ENCODE data around the gene SIGLEC7. TPM values are rescaled to one million over a fixed set of nuclear protein-coding genes. Genes with fewer than 3 reads are reported as not detected.
"Not testable (repeated sequence)": the region's sequence is repeated elsewhere in the genome, so short reads cannot be mapped to it uniquely, and the experiment has no call there.

SIGLEC7 gene
- total RNA-seq, 1 donor from 2014 or later = 11.0 TPM

DNA sequence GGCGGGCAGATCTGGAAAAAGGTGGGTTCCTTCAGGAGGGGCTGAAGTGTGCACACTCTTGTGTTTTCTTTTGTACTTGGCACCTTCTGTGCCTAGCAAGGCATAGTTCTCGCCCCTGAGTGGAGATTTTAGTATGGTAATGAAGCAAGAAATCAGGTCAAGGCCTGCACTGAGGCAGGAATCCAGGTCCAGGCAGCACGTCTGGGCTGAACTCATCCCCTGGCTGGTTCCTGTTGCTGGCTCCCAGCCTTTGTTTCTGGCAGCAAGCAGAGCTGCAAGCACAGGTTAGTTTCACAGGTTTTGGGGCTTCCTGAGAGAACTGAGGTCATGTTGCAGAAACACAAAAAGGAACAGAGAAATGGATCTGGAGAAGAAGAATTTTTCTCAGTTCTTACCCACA is 21.2 kb downstream of the SIGLEC7 start:
- ATAC-seq (no peak), DNase-seq (no peak)
- H3K9me3 ChIP-seq = no peaks in the 10 kb centered on the region
- H3K4me3 ChIP-seq = no peak overlapping the region
- no peaks in the 10 kb centered on the region for H3K4me1 ChIP-seq
- H3K27me3 ChIP-seq = no peaks in the 10 kb centered on the region
- no peaks in the 10 kb centered on the region for H3K36me3 ChIP-seq
- intact Hi-C loops (cut with DNase I) = no loop called here
- H3K27ac ChIP-seq = no peak overlapping the region
- TF ChIP-seq, protein P1, sequence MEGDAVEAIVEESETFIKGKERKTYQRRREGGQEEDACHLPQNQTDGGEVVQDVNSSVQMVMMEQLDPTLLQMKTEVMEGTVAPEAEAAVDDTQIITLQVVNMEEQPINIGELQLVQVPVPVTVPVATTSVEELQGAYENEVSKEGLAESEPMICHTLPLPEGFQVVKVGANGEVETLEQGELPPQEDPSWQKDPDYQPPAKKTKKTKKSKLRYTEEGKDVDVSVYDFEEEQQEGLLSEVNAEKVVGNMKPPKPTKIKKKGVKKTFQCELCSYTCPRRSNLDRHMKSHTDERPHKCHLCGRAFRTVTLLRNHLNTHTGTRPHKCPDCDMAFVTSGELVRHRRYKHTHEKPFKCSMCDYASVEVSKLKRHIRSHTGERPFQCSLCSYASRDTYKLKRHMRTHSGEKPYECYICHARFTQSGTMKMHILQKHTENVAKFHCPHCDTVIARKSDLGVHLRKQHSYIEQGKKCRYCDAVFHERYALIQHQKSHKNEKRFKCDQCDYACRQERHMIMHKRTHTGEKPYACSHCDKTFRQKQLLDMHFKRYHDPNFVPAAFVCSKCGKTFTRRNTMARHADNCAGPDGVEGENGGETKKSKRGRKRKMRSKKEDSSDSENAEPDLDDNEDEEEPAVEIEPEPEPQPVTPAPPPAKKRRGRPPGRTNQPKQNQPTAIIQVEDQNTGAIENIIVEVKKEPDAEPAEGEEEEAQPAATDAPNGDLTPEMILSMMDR (IDR thresholded peaks at IDR 0.05) = no peak

GRCh38 chr19:51164215-51164614 is 22.1 kb downstream of the SIGLEC7 start:
- DNase-seq (no peak), ATAC-seq (no peak)
- H3K27me3 ChIP-seq = no peaks in the 10 kb centered on the region
- H3K4me1 ChIP-seq = no peaks in the 10 kb centered on the region
- intact Hi-C loops (cut with DNase I) = no loop called here
- H3K27ac ChIP-seq = no peak overlapping the region
- no peaks in the 10 kb centered on the region for H3K9me3 ChIP-seq
- TF ChIP-seq, protein P1 (IDR thresholded peaks at IDR 0.05) = no peak
- H3K4me3 ChIP-seq = no peak overlapping the region
- no peaks in the 10 kb centered on the region for H3K36me3 ChIP-seq

DNA sequence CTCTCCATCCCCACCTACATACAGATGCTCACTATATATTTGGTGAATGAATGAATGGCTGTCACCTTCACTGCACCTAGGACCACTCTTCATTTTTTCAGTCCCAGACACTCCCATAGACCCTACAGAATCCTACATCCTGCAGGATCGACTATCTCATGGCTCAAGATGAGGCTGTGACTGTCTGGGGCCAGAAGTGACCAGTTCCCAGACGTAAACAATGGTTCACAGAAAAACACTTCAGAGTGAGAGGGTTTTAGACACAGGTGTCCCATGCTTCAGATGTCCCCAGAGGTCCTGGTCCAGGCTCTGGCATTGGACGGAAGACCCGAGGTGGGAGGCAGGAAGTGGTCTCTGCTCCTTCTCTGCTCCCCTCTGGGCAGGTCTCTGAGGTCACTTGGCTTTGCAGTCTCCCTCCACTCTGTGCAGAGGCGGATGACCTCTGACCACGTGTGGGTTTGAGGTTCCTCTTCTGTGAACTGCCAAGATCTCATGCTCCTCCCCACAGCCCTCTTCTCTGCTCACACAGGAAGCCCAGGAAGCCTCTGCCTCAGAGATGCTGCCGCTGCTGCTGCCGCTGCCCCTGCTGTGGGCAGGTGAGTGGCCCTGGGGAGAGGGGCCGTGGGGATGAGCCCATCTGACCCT is 24.9 kb downstream of the SIGLEC7 start:
- TF ChIP-seq, protein P1 (IDR thresholded peaks at IDR 0.05) = no peak
- Histone ChIP-seq H3K36me3 (no peaks in the 10 kb centered on the region), H3K4me3 (no peak overlapping the region), H3K27ac (no peak overlapping the region), H3K9me3 (no peaks in the 10 kb centered on the region), H3K4me1 (no peaks in the 10 kb centered on the region), H3K27me3 (no peaks in the 10 kb centered on the region)
- no peak for DNase-seq
- peak; percentile 97 for ATAC-seq
- intact Hi-C loops (cut with DNase I) = no loop called here

DNA sequence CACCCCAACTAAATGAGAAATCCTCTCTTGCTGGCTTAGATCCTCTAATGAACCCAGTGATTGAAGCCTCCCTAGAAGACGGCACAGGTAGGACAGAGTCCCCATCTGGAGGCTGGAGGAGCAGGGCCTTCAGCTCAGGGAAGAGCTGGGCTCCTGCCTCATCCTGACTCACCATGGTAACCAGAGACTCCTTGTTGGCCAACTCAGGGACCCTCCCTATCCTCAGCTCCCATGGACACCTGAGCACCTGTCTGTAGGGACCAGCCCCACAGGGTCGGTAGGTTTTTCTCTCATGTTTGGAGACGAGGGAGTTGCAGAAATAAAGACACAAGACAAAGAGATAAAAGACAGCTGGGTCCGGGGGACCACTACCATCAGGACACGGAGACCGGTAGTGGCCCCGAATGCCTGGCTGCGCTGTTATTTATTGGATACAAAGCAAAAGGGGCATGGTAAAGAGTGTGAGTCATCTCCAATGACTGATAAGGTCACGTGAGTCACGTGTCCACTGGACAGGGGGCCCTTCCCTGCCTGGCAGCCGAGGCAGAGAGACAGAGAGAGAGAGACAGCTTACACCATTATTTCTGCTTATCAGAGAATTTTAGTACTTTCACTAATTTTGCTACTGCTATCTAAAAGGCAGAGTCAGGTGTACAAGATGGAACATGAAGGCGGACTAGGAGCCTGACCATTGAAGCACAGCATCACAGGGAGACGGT is 26.6 kb downstream of the SIGLEC7 start:
- Histone ChIP-seq H3K9me3 (no peaks in the 10 kb centered on the region), H3K4me1 (no peaks in the 10 kb centered on the region), H3K27ac (no peak overlapping the region), H3K36me3 (no peaks in the 10 kb centered on the region), H3K27me3 (no peaks in the 10 kb centered on the region), H3K4me3 (no peak overlapping the region)
- TF ChIP-seq, protein P1 (IDR thresholded peaks at IDR 0.05) = no peak
- intact Hi-C loops (cut with DNase I) = no loop called here
- no peak for DNase-seq
- no peak for ATAC-seq

GRCh38 chr19:51169283-51169918 is 27.3 kb downstream of the SIGLEC7 start:
- H3K4me1 ChIP-seq; ATAC-seq; H3K9me3 ChIP-seq; H3K36me3 ChIP-seq; H3K27me3 ChIP-seq; intact Hi-C loops (cut with DNase I); H3K27ac ChIP-seq; H3K4me3 ChIP-seq: not testable (repeated sequence)
- TF ChIP-seq, protein P1 (IDR thresholded peaks at IDR 0.05) = peak; percentile 94
- peak; percentile 77 for DNase-seq
